ENCODE measurements around the gene ATP6V1F.

ATP6V1F gene

DNA sequence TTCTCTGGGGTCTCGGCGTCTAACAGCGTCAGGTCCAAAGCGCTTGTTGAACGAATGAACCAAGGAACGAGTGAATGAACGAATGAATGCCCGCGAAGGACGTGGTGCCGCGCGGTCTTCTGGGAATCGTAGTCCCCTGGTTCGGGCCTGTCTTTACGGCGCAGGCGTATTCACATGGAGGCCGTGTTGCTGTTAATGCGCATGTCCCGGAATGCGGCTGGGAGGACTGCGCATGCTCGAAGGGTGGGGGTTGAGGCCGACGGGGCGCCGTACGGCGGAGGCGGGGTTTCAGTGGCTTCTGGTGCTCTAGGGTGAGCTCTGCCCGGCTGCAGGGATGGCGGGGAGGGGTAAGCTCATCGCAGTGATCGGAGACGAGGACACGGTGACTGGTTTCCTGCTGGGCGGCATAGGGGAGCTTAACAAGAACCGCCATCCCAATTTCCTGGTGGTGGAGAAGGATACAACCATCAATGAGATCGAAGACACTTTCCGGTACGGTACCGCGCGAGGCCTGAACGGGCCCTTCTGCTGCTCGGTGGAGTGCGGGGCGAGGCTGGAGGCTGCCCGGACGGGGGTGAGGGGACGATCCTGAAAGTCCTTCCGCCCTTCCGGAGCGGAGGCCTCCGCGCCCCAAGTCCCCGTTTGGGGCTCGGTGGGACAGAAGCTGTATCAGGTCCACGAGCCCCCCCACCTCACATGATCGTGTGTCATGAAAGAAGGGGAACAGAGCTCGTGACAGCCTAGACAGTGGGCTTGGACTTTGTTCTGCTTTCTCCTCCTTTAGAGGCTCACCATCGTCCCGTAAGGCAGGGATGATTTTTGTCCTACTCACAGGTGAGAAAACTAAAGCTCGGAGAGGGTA is at the start of gene ATP6V1F:
TSS of gene ATP6V1F (plus strand) at position 286 of the 862 bp plus-strand sequence. CDS start at position 335, 49 bp downstream.
- peak; percentile 95 for DNase-seq (ENCODE audit: low spot score)

DNA sequence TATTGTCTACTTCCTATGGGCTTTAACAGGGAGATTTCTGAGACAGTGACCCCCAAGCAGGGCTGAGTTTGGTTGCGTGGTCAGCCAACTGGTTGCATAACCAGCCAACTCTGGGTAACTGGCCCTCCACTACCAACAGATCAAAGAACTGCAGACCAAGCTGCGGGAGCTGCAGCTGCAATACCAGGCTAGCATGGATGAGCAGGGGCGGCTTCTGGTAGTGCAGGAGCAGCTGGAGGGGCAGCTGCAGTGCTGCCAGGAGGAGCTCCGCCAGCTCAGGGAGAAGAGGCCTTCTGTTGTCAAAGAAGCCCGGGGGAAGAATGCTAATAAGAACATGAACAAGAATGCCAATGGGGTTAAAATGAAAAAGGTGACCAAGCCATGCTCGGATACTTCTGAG is 48.2 kb upstream of the ATP6V1F start:
- peak; percentile 76 for DNase-seq (ENCODE audit: low spot score)

GRCh38 chr7:128815289-128815942 is 47.2 kb upstream of the ATP6V1F start:
- DNase-seq (ENCODE audit: low spot score) = no peak

DNA sequence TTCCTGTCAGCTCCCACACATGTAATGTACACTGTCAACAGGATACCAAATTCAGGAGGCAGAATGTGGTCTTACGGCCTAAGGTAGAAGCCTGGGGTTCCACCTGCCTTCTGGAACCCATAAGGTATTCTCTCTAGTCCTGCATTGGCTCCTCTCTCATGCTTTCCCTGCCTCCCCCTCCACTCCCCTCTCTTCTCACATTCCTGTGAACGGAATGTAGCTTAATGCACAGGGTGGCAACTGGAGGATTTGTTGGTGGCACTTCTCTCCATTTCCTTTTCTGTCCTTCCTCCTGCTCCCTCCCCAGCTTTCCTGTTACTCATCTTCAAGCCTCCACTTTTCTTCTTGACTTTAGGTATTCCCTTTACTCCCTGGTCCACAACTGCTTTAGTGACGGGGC is 44.0 kb upstream of the ATP6V1F start:
- DNase-seq (ENCODE audit: low spot score) = no peak

- no peak for DNase-seq (ENCODE audit: low spot score)
Observed at GRCh38 chr7:128821724-128822123, 40.9 kb upstream of the ATP6V1F start.

GRCh38 chr7:128826512-128826911 is 36.1 kb upstream of the ATP6V1F start:
- DNase-seq (ENCODE audit: low spot score) = no peak

DNA sequence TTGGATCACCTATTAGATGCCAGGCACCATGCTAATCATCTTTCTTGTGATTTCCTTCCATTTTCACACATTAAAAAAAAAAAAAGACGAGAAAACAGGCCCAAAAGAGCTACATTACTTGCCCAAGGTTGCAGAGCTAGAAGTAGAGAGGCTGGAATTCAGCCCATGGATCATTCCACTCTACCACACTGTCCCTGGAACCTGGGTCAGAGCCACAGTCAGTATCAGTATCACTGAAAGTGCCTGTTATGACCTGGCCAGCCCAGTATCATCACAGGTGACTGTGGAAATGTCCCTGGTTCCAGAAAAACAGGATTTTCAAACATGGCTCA is 35.8 kb upstream of the ATP6V1F start:
- DNase-seq (ENCODE audit: low spot score) = no peak

GRCh38 chr7:128827248-128827958 is 35.3 kb upstream of the ATP6V1F start:
- no peak for DNase-seq (ENCODE audit: low spot score)

- no peak for DNase-seq (ENCODE audit: low spot score)
Observed at GRCh38 chr7:128827971-128828711, 34.5 kb upstream of the ATP6V1F start.

- DNase-seq (ENCODE audit: low spot score) = no peak
Observed at GRCh38 chr7:128829391-128830166, 33.1 kb upstream of the ATP6V1F start.

- no peak for DNase-seq (ENCODE audit: low spot score)
Observed at GRCh38 chr7:128830231-128831177, 32.2 kb upstream of the ATP6V1F start, which contains the start of gene FLNC. Gene FLNC, plus strand, starts transcription at chr7:128830406. Its CDS starts 232 bp downstream, at chr7:128830638.

- no peak for DNase-seq (ENCODE audit: low spot score)
Observed at GRCh38 chr7:128831178-128831993, 31.3 kb upstream of the ATP6V1F start.

DNA sequence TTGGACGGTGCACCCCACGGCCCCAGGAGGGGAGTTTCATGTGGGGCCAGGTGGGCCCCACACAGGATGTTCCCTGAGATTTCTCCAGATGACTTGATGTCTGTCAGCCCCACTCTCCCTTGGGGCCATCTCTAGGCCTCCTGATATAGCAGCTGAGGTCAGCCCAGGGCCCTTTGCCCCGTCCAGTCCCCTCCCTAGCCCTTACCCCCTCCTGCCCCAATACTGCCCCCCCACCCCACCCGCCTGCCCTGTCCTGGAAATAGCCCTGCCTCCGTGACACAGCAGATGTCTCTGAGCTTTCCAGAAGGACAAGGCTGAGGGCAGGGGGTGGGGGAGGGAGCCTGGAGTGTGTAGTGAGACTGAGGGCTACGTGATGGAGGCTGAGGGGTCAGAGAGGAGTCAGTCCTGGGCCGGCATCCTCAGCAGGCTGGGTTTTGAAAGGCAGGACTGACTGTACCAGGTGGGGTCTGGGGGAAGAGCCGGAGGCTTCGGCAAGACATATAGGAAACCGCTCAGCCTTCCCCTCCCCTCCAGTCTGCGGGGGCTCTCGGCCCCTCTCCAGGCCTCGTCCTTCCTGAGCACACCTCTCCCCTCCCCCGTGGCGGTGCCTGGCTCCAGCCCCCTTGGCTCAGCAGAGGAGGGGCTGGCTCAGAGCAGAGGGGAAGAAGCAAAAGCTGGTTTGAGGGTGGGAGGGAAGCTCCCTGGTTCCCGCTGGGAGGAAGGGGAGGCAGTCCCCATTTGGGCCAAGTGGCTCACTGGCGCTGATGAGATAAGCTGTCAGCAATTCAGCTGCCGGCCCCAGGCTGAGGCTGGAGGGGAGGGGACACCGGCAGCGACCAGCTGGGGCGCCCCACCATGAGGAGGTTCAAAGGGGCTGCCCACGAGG is 30.4 kb upstream of the ATP6V1F start:
- DNase-seq (ENCODE audit: low spot score) = no peak

- no peak for DNase-seq (ENCODE audit: low spot score)
Observed at GRCh38 chr7:128832880-128833147, 29.8 kb upstream of the ATP6V1F start.

GRCh38 chr7:128833148-128833945 is 29.3 kb upstream of the ATP6V1F start:
- DNase-seq (ENCODE audit: low spot score) = peak; percentile 87

GRCh38 chr7:128833946-128834325 is 28.7 kb upstream of the ATP6V1F start:
- no peak for DNase-seq (ENCODE audit: low spot score)

DNA sequence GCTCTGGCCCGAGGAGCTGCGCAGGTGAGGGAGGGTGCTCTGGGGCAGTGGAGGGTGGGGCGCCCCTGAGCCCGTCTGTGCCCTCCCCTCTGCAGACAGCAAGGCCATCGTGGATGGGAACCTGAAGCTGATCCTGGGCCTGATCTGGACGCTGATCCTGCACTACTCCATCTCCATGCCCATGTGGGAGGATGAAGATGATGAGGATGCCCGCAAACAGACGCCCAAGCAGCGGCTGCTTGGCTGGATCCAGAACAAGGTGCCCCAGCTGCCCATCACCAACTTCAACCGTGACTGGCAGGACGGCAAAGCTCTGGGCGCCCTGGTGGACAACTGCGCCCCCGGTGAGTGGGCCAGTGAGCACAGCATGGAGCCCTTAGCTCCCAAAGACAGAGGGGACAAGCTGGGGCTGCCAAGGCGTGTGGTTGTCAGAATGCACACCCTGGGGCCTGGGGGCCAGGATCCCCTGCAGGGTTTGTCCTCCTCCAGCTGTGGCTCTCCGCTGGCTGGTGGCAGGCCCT is 27.4 kb upstream of the ATP6V1F start:
- DNase-seq (ENCODE audit: low spot score) = no peak
